Occipital lobe (tissue), 2 donors: ENCODE data around the gene JAKMIP3. TPM values are rescaled to one million over a fixed set of nuclear protein-coding genes. Genes with fewer than 3 reads are reported as not detected.
"Not testable (repeated sequence)": the region's sequence is repeated elsewhere in the genome, so short reads cannot be mapped to it uniquely, and the experiment has no call there.

Source experiments
- DNase-seq: peaks from one replicate; lab custom pipeline; 2025; lab: John Stamatoyannopoulos, UW
- total RNA-seq: library from RNA; depleted of rRNA; stranded (reverse); fragments of >200 nt; gene quantifications from one replicate; pipeline ENCODE4 v1.2.3, GENCODE V29; 2014

Gene JAKMIP3
- total RNA-seq, 1 donor from 2014 or later: 4.8 TPM

DNA sequence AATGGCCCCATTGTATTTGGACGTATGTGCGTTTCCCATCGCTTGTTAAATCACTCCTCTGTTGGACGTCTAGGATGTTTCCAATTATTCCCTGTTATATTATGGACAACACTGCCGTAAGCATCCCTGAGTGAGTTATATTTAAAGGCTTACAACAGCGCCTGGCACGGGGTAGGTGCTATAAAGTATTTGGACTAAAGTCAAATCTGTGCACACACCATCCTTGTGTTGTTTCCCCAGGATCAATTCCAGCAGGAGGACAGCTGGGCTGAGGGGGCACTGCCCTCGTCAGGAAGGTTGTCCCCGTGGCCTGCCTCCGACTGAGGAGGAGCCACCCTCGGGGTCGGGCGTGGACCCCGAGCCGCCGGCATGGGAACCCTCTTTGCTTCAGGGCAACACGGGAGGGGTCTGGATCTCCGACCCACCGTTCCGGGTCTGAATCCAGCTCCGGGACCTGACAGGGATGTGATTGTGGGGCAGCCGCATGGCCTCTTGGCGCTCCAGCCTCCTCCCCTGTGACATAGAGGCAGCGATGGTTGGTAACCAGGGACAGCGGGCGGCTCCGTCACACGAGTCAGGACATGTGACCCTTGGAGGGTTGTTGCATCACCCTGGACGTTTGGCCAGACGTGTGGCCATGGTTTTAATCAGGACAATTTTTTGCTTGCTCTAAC is 1.5 kb upstream of the JAKMIP3 start:
- peak; percentile 27 for DNase-seq

DNA sequence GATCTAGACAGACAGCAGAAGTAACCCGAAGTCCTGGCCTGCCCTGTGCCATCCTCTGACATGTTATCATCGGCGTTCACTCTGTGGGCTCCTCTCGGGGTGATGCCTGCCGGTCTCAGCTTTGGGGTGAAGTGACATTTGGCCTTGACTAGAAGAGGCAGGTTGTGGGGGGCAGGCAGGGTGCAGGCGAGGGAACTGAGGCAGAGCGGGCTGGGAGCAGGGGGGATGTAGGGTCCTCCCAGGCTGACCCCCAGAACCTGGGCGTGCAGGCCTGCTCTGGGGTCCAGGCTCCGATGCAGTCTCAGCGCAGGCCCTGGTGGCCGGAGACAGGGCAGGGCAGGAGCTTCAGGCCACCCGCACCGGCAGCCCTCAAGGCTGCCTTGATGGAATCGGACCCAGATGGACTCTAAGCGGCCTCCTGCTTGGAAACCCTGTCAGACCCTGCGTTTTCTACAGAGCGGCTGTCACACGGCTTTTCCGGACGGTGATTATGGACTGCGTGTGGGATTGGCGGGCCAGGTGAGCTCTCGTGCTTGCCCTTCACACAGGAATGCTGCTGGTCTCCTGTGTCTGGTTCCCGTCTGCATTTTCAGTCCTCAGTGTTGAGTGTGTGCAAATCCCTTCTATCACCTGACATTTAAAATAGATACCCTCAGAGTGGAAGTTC is 842 bp upstream of the JAKMIP3 start:
- no peak for DNase-seq

DNA sequence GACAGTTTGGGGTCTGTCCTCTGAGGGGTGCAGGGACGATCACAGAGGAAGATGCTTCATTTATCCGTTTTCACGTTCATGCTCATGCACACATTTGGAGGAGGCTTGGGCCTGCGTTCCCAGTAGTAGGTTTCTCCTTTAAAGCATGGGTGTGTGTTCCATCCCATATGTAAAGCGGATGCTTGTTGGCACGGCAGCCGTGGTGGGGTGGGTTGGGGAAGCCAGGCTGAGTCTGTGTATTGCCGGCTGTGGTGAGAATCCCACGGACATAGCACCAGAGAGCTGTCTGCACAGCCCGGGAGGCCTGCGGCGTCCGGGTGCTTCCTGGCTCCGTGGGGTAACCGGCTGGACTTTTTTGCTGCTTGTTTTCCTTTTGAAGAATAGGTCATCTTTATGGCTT is 440 bp downstream of the JAKMIP3 start:
- DNase-seq: no peak

DNA sequence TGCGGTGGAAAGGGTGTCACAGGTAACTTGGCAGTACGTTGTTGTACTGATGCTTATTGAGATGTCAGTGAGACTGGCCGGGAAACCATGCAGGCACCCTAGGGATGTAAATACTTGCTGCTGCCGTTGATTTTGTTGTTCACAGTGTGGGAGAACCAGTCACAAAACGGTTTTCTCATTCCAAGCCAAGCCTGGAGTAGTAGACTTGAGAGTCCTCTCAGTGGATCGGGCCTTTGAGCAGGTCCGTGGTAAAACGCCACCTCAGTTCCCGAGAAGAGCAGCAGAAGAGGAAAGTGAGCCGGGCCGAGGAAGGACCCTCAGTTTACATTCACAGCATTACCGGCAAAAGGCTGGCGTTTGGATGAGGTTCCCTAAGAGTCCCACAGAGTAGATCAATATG is 1.1 kb downstream of the JAKMIP3 start:
- no peak for DNase-seq

DNA sequence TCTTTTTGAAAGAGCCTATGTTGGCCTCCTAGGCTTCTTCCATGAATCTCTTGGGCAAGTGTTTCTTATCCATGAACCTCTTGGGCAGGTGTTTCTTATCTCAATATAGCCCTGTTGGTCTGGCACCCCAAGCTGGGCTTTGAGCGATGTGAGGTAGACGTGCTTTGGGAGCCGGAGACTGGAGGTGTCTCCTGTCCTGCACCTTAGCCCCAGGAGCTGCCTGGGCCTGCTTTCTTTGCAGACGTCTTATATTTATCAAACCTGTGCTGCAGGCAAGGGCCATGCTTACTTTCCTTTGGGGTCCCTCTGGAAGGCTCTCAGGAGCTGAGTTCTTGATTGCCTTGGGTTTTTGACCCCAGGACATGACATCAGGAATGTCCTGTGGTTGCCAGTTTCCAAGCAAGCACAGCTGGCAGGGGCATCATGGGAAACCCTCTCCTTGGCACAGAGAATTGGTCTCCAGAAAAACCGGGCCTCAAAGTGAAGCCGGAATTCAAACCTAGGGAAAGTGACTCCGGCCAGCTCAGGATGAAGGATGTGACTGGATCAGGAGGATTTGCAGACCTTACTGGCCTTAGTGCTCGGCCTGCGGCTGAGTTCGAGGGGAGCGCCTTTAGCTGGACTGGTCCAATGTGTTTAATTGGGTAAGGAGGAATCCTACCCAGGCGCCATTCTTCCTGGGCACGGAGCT is 2.8 kb downstream of the JAKMIP3 start:
- no peak for DNase-seq

DNA sequence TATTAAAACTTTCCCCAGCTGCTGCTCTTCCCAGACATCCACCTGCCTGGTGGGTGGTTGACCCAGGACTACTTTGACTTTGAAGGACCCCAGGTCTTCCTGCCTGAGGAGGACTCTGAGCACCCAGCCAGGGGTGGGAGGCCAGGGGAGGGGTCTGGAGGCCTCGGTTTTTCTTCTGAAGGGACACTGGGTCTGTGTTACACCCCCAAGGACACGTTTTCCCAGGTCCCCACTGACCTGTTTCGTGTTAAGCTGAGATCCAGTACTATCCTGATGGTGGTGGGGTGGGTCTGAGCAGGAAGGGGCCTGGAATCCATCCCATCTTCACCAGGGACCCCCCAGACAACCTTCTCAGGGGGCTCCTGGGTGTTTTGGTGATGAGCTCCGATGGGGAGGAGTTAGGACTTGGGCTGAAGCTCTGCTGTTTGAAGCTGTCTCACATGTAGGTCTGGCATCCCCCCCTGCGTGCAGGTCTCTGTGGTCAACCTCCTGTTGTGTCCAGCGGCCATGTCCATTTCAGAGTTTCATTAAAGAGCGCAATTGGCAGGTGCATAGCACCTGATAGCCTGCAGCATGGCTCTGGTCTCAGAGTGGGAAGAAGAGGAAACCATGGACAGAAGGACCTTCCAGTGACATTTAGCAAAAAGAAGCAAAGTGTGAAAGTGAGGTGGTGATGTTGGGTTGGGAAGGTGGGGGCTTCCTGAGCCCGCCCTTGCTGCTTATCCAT is 3.5 kb downstream of the JAKMIP3 start:
- DNase-seq: no peak

DNA sequence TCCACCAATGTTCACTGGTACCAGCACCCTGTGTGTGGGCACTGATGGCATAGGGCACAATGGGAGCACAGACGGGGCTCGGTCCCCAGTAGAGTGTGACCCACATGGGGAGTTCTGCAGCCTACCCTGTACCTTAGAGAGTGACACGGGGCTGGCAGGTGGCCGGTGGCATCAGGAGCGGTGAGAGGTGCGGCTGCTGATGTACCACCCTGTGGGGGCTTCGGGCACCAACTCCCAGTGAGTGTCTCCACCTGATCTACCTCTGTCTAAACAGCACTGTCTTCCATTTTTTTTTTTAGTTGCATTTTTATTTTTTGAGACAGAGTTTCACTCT is 4.1 kb downstream of the JAKMIP3 start:
- DNase-seq: no peak

DNA sequence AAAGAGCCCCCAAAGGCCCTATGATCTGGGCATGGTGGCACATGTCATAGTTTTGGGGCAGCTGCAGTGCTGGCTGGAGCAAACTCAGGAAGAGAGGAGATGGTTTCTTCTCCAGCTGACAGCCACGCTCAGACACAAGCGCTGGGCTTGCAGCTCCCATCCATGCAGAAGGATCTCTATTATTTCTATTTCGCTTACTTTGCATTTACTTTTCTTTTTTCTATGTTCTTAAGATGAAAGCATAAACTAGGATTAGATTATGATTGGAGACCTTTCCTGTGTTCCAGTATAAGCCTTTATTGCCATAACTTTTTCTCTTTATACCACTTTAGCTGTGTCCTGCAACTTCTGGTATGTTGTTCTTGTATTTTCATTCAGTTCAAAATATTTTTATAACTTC is 5.0 kb downstream of the JAKMIP3 start:
- DNase-seq: no peak

DNA sequence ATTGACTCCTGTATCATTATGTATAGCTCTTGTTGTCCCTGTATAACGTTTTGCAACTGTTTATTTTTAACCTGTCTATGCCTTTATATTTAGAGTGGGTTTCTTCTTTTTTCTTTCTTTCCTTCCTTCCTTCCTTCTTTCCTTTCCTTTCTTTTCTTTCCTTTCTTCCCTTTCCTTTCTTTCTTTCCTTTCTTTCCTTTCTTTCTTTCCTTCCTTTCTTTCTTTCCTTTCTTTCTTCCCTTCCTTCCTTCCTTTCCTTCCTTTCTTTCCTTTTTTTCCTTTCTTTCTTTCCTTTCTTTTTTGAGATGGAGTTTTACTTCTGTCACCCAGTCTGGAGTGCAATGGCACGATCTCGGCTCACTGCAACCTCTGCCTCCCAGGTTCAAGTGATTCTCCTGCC is 5.9 kb downstream of the JAKMIP3 start:
- no peak for DNase-seq

DNA sequence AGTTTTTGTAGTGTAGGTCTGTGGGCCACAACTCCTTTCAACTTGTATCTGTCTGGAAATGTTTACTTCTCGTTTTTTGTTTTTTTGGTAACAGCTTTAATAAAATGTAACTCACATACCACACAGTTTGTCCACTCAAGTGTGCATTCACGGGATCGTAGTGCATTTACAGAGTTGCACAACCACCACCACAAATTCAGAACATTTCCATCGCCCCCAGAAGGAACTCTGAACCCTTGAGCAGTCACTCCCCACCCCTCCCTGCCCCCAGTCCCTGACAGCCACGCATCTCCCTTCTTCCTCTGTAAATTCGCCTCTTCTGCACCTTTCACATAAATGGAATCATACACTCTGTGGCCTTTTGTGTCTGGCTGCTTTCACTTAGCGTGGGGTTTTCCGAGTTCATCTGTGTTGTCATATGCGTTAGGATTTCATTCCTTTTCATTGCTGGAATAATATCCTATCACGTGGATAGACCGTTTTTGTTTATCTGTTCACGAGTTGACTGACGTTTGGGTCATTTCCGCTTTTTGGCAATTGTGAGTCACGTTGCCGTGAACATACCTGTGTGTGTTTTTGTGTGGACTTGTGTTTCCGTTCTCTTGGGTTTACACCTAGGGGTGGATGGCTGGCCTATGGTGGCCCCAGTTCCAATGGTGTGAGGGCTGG is 10.3 kb downstream of the JAKMIP3 start:
- no peak for DNase-seq

DNA sequence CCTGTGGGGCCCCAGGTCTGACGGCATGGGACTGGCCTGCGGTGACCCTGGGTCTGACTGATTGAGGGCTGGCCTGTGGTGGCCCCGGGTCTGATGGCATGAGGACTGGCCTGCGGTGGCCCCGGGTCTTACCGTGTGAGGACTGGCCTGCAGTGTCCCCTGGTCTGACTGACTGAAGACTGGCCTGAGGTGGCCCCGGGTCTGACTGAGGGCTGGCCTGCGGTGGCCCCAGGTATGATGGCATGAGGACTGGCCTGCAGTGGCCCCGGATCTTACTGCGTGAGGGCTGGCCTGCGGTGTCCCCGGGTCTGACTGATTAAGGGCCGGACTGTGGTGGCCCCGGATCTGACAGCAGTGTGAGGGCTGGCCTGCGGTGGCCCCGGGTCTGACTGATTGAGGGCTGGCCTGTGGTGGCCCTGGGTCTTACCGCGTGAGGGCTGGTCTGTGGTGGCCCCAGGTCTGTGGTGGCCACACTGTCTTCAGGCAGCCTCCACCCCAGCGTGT is 10.9 kb downstream of the JAKMIP3 start:
- no peak for DNase-seq

DNA sequence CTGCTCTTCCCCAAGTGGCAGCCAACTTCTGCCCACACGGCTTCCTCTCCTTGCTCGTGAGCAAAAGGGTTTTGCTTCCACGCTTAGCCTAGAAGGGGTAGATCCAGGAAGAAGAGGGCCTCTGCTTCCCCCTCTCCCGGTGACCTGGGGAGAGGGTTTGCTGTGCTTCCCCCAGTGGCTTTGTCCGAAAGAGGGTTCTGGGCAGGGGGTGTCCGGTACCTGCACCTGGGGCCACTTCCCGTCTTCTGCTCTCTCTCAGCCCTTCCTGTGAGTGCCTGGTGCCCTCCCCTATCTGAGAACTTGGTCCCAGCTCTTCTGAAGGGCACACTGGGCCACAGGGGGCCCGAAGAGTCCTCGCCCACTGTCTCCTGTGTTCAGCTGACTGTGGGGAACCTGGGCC is 11.3 kb downstream of the JAKMIP3 start:
- DNase-seq: no peak

DNA sequence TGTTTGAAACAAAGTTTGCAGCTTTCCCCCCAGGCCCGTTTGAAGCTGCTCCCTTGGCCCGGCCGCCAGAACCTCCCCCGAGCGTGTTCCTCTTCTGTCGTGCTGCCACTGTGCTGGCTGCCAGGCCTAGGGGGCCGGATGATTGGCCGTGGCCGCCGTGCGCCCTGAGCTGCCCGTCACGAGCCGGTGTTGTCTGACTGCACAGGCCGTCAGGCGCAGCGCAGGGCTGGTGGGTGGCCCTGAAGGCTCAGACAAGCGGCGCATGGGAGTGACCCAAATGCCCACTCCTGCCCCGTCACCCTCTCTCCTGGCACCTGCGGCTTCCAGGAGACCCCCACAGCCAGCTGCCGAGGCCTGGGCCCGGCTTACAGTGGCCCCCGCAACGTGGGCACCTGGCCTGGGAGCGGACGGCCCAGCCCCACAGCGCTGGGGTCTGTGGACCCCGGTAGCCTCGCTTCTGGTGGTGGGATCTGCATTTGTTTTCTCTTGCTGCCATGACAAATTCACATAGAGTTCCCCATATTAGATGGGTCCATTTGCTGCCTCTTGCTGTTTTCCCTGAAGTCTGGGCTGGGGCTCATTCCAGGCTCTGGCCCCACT is 13.1 kb downstream of the JAKMIP3 start:
- DNase-seq: peak; percentile 27

DNA sequence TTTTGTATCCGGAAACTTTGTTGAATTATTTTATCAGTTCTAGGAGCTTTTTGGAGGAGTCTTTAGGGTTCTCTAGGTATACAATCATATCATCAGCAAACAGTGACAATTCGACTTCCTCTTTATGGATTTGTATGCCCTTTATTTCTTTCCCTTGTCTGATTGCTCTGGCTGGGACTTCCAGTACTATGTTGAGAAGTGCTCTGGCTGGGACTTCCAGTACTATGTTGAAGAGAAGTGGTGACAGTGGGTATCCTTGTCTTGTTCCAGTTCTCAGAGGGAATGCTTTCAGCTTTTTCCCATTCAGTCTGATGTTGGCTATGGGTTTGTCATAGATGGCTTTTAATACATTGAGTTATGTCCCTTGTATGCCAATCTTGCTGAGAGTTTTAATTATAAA is 18.6 kb downstream of the JAKMIP3 start:
- DNase-seq: not testable (repeated sequence)

DNA sequence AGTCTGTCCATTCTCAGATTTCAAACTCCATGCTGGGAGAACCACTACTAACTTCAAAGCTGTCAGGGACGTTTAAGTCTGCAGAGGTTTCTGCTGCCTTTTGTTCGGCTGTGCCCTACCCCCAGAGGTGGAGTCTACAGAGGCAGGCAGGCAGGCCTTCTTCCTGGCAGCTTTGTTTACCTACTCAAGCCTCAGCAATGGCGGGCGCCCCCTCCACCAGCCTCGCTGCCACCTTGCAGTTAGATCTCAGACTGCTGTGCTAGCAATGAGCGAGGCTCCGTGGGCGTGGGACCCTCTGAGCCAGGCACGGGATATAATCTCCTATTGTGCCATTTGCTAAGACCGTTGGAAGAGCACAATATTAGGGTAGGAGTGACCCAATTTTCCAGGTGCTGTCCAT is 27.5 kb downstream of the JAKMIP3 start:
- not testable (repeated sequence) for DNase-seq

DNA sequence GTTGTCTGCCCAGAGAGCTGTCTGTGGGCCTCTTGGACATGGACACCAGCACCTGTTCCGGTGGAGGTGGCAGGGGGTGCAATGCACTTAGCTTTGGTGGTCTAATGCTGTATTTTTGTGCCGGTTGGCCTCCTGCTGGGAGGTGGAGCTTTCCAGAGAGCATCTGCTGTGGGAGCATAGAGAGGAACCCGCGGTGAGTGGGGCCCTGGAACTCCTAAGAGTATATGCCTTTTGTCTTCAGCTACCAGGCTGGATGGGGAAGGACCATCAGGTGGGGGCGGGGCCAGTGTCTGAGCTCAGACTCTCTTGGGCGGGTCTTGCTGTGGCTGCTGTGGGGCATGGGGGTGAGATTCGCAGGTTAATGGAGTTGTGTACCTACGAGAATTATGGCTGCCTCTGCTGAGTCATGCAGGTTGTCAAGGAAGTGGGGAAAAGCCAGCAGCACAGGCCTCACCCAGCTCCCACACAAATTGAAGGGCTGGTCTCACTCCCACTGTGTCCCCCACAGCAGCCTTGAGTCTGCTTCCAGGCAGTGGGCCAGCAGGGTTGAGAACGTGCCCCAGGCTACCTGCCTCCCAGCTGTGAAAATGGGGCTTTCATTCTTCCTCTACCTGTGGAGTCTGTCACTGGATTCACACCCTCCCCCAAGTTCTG is 29.0 kb downstream of the JAKMIP3 start:
- DNase-seq: no peak

DNA sequence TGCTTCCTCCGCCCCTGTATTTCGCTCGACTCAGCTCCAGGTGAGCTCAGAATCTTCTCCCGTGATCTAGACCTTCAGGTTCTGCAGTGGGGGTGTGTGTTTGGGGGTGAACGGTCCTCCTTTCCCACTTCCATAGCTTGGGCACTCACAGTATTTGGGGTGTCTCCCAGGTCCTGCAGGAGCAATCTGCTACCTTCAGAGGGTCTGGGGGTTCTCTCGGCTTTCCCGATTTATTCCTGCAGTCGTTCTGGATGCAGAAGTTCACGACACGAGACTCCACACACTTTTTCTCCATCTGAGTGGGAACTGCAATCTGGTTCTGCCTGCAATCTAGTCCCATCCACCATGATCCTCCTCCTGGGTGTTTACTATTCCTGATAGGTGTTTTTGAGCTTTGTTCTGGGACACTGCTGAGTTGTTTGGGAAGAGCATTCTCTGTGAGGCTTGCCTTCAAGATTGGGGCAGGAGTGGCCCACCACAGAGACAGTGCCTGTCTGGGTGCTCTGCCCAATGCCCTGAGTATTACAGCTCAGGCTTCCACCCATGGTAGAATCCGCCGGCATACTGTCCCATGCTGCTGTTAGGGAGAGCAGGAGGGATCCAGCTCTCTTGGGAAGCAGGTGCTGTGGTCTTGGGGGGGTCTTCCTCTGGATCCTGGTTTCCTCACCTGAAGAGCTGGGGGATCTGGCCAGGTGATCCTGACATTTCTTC is 29.8 kb downstream of the JAKMIP3 start:
- DNase-seq: no peak

DNA sequence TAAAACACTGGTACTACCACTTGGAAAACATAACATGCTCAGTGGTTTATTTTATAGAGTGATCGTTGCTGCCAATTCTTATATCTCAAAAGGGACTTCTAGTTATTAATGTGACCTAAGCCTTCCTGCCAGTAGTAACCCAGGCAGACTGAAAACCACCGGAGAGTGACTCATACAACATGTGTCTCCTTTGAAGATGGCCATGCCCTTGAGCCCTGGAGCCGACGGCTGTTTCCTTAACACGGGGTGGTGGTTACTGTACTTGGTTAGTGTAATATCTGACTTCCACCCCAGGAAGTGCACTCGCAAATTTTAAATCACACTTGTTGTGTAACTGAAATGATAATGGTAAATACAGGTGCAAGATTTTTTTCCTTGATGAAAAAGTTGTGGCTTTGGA is 30.5 kb downstream of the JAKMIP3 start:
- DNase-seq: no peak

DNA sequence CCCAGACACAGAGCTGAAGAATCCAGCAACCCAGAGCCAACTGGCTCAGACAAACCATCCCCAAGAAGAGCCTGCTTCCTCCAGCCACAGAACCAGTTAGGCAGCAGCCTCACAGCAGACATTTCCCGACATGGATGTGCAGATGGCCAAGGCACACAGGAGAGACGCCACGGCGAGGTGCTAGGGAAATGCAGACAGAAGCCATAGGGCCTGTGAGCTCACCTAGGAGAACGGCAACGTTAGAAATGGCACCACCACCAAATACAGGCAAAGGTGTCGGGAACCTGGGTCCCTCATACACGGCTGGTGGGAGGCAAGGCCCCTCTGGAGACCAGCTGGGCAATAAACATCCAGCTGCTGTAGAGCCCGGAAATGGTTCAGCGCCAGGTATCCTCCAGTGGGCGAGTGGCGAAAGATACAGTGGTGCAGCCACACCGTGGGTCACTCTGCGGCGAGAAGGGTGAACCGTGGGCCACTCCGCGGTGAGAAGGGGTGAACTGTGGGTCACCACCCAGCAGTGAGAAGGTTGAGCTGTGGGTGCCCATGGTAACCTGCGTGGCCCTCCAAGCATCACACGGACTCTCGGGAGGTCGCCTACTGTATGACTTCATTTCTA is 31.2 kb downstream of the JAKMIP3 start:
- DNase-seq: no peak
